Gastroesophageal sphincter (tissue), 4 donors: ENCODE results near the gene RNF19B. TPM values are rescaled to one million over a fixed set of nuclear protein-coding genes. Genes with fewer than 3 reads are reported as not detected.
A peak's percentile ranks its signal among the peaks of the same experiment; 100 is the strongest.

Source experiments
- ATAC-seq: fragments of 150-250 bp; one replicate; pipeline ENCODE4 v1.9.1; 2016; ENCODE audit warnings: mild to moderate bottlenecking, moderate library complexity
- H3K27ac ChIP-seq, 4 donors: fragments of 200-600 bp; sonication (generic) in 3 of 4; 1 replicate in 3 of 4; 2 replicates in 1 of 4; pipeline ENCODE4 v1.5.1; 2016 to 2019
- H3K27me3 ChIP-seq: fragments of 200-600 bp; sonication (generic); one replicate; pipeline ENCODE4 v1.5.1; 2019
- H3K36me3 ChIP-seq, 2 donors: fragments of 200-600 bp; sonication (generic); one replicate each; pipeline ENCODE4 v1.5.1; 2019; ENCODE audit warnings: control low read depth in 1 of 2
- H3K4me1 ChIP-seq, 3 donors: fragments of 200-600 bp; sonication (generic); 1 replicate in 2 of 3; 2 replicates in 1 of 3; pipeline ENCODE4 v1.5.1; 2016 to 2019; ENCODE audit warnings: control low read depth in 2 of 3
- H3K4me3 ChIP-seq, 2 donors: fragments of 200-600 bp; sonication (generic); one replicate each; pipeline ENCODE4 v1.5.1; 2019; ENCODE audit warnings: mild to moderate bottlenecking in 1 of 2, moderate library complexity in 1 of 2
- H3K9me3 ChIP-seq, 3 donors: fragments of 200-600 bp; sonication (generic); one replicate each; pipeline ENCODE4 v1.5.1; 2017 to 2019; ENCODE audit warnings: control low read depth in 2 of 3
- CTCF ChIP-seq, 4 experiments: fragments of 200-600 bp in 2 of 4; fragments of 450-650 bp in 2 of 4; sonication (generic) in 1 of 4; IDR thresholded peaks; one replicate each; pipeline ENCODE4 v1.5.1; 2017 to 2019; ENCODE audit warnings: antibody characterized with exemption in 4 of 4, mild to moderate bottlenecking in 2 of 4, moderate library complexity in 2 of 4
- EP300 ChIP-seq: sonication (generic); formaldehyde crosslinking; IDR thresholded peaks from one replicate; pipeline ENCODE4 v1.6.1; 2017; ENCODE audit warnings: antibody characterized with exemption, mild to moderate bottlenecking
- POLR2A ChIP-seq, 2 donors: fragments of 450-650 bp; IDR thresholded peaks; one replicate each; pipeline ENCODE4 v1.6.1; 2017; ENCODE audit warnings: antibody characterized with exemption in 2 of 2, mild to moderate bottlenecking in 2 of 2, moderate library complexity in 1 of 2
- POLR2AphosphoS5 ChIP-seq: sonication (generic); formaldehyde crosslinking; IDR thresholded peaks from one replicate; pipeline ENCODE4 v1.6.1; 2017; ENCODE audit warnings: antibody characterized with exemption
- WGBS, 2 donors: methylation state at CpG; one replicate each; pipeline ENCODE4 v1.1.5; 2018; ENCODE audit warnings: low coverage in 1 of 2; 5-methylcytosine and 5-hydroxymethylcytosine counted together
- total RNA-seq, 4 donors: library from RNA; depleted of rRNA; stranded (reverse); fragments of >200 nt; gene quantifications; one replicate each; pipeline ENCODE4 v1.1.0, GENCODE V29; 2016

The RNF19B gene
- total RNA-seq, 4 donors from 2014 or later: 19.5 to 25.2 (median 21.8) TPM

DNA sequence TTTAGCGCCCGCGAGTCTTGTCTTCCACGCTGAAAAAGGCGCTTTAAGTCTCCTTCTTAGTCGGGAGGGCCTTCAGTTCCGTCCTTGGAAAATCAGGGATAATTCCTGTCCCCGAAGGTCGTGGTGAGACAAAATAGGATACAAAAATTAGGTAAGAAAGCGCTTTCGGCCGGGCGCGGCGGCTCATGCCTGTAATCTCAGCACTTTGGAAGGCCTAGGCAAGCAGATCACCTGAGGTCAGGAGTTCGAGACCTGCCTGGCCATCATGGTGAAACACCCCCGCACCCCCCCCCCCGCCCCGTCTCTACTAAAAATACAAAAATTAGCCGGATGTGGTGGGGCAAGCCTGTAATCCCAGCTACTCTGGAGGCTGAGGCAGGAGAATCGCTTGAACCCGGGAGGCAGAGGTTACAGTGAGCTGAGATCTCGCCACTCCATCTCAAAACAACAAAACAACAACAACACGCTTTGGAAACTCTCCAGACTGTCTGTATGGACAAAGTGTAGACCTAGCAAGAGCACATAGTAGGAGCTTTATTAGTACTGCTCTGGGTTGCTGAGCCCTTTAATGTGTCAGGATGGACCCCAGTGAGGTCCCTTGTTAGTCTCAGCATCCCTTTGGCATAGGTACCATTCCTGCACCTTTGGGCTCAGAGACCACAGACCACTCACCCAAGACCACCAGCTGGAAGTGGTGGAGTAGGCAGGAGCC, 62.6 kb downstream of the RNF19B start:
- peaks cover 0 to 20% (median 4%) of the 10 kb centered on the region in 3 donors for H3K4me1 ChIP-seq
- no peaks in the 10 kb centered on the region for H3K36me3 ChIP-seq
- no peak for TF ChIP-seq POLR2AphosphoS5
- TF ChIP-seq CTCF (IDR thresholded peaks at IDR 0.05): no peak
- TF ChIP-seq POLR2A (IDR thresholded peaks at IDR 0.05): no peak
- no peak for TF ChIP-seq EP300
- H3K9me3 ChIP-seq: no peaks in the 10 kb centered on the region
- WGBS, 2 donors: 54 to 97% methylated on average over 4 to 8 of the region's 24 CpGs
- H3K4me3 ChIP-seq: peak overlapping the region; percentile 73 to 78
- H3K27ac ChIP-seq: peak overlapping the region in 2 of 4 donors; percentile 67 to 70
- peaks cover 5% of the 10 kb centered on the region for H3K27me3 ChIP-seq
- ATAC-seq: no peak

DNA sequence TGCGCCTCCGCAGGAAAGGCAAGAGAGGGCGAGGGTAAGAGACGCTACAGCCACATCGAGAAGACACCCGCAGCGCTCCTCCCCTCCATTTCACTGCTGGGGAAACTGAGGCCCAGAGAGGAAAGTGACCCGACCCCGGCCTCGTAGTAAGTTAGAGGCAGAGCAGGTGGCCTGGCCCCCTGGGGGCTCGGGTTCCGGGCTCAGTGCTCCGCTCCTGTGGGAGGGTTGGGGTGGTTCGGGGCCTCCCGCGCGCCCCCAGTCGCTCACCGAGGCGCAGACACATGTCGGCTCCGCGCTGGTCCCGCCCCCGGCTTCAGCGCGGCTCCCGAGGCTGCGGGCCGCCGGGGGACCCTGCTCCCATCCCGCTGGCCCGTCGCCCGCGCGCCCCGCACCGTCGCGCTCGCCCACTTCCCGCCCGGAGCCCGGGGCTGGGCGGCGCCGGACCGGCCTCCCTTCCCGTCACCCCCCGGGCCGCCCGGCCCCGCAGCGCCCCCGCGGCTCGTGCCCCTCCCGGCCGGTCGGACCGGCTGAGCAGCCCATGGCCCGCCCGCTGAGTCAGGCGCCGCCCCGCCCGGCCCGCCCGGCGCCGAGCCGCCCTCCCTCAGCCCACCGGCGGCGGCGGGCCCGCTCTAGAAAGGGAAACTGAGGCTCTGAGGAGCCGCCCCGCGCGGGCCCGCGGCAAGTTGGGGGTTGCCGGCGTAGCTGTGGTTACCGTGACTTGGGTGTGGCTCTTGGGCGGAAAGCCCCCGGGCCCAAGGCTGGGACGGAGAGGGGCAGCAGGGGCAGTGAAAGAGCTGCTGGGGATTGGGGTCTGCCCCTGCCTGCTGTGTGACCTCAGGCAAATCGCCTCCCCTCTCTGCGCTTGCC, 63.4 kb downstream of the RNF19B start, which contains the start of gene TMEM54:
Gene TMEM54 (minus strand): TSS at position 434 of the 867 bp plus-strand sequence. CDS start 151 bp downstream, at position 283.
- peak within 1 kb of the TSS; percentile 73 to 78 for H3K4me3 ChIP-seq
- peaks cover 5% of the 10 kb centered on the region for H3K27me3 ChIP-seq
- no peaks in the 10 kb centered on the region for H3K36me3 ChIP-seq
- peak within 1 kb of the TSS in 2 of 4 donors; percentile 67 to 70 for H3K27ac ChIP-seq
- ATAC-seq: peak; percentile 89
- no peaks in the 10 kb centered on the region for H3K9me3 ChIP-seq
- WGBS, 2 donors: 15% methylated on average over 4 of the region's 92 CpGs; no CpG with 5 or more reads in 1 of the 2 donors
- H3K4me1 ChIP-seq: peaks cover 0 to 20% (median 4%) of the 10 kb centered on the region in 3 donors
- no peak for TF ChIP-seq EP300
- peak in 1 of 4 experiments; percentile 15 for TF ChIP-seq CTCF (IDR thresholded peaks at IDR 0.05)
- no peak for TF ChIP-seq POLR2A (IDR thresholded peaks at IDR 0.05)

DNA sequence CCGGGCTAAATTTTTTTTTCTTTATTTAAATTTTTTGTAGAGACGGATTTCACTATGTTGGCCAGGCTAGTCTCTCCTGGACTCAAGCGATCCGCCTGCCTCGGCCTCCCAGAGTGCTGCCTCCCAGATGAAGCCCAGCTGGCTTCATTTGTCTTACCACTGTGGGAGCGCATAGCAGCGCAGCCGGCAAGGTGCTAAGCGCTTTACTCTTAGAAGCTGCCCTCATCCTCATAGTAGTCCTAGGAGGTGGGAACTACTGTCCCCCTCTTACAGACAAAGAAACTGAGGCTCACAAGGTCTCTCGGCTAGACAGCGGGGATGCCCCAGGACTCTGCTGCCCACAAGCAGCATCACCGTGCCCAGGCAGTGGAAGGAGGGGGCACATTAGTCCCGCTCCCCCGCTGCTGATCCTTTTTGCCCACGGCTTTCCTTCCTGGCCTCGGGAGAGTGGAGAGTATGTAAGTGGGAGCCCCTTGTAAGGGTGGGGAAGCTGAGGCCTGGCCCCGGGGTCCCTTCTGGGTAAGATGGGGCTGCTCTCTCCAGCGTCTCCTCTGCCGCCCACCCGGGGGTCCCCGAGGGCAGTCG, 64.1 kb downstream of the RNF19B start:
- H3K4me3 ChIP-seq: peak overlapping the region; percentile 73 to 78
- TF ChIP-seq CTCF (IDR thresholded peaks at IDR 0.05) (no peak), POLR2A (IDR thresholded peaks at IDR 0.05) (no peak), EP300 (no peak), POLR2AphosphoS5 (no peak)

DNA sequence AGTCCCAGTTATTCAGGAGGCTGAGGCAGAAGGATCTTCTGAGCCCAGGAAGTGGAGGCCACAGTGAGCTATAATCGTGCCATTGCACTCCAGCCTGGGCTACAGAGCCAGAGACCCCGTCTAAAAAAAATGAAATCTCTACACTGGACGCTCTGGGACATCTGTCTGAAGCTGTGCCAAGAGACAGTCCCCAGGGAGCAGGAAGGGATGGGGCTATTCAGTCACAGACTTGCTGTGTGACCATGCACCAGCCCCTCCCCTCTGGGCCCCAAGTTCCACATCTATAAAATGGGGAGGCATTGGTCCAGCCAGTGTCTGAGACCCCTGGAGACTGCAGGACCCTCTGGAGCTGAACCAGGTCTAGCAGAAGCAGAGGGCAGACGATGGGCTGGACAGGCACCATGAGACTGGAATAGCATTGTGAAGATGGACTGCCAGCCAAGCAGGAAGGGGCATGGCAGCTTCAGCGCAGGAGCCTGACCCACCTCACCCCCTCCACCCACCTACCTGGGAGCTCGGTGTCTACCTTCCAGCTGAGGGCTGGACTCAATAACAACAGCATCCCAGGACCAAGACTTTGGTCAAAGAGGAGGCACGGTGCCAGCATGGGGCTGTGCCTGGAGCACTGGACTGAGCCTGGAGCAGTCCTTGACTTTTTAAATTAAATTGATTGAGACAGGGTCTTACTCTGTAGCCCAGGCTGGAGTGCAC, 64.9 kb downstream of the RNF19B start:
- Histone ChIP-seq H3K4me1 (peaks cover 0 to 20% (median 4%) of the 10 kb centered on the region in 3 donors), H3K36me3 (peaks cover 0 to 7% of the 10 kb centered on the region in 2 donors), H3K27ac (no peak overlapping the region), H3K9me3 (no peaks in the 10 kb centered on the region), H3K4me3 (no peak overlapping the region), H3K27me3 (peaks cover 5% of the 10 kb centered on the region)
- 65 to 68% methylated on average over 2 to 4 of the region's 7 CpGs for WGBS, 2 donors
- ATAC-seq: no peak
- TF ChIP-seq POLR2AphosphoS5 (no peak), POLR2A (IDR thresholded peaks at IDR 0.05) (no peak), CTCF (IDR thresholded peaks at IDR 0.05) (no peak), EP300 (no peak)

More for the DNA sequence above, 64.1 kb downstream of the RNF19B start:
- no peaks in the 10 kb centered on the region for H3K9me3 ChIP-seq
- peaks cover 0 to 20% (median 4%) of the 10 kb centered on the region in 3 donors for H3K4me1 ChIP-seq
- peaks cover 5% of the 10 kb centered on the region for H3K27me3 ChIP-seq
- no peak for ATAC-seq
- peak overlapping the region in 2 of 4 donors; percentile 67 to 70 for H3K27ac ChIP-seq
- H3K36me3 ChIP-seq: peaks cover 0 to 2% of the 10 kb centered on the region in 2 donors
- 21 to 41% methylated on average over 11 to 15 of the region's 22 CpGs for WGBS, 2 donors
